K562 (cell line): ENCODE results near the gene C11orf52. TPM values are rescaled to one million over a fixed set of nuclear protein-coding genes. Genes with fewer than 3 reads are reported as not detected.

Experiments
- ATAC-seq: fragments of 200-7000 bp; cut with Tn5 transposase; 3 replicates; pipeline ENCODE4 v1.9.1; 2020; ENCODE audit warnings: moderate library complexity
- BruUV-seq: library from RNA; stranded (reverse); fragments of 400-500 nt; replicated peaks from 2 replicates; lab custom pipeline; 2021; lab: Mats Ljungman, UMichigan
- CTCF ChIA-PET: fragments of 300-600 bp; formaldehyde crosslinking; extraction: SDS; loops from one replicate; lab custom pipeline; 2021; ENCODE audit warnings: low intra/inter-chr PET ratio; lab: Yijun Ruan, JAX
- POLR2A ChIA-PET: fragments of 300-600, 350-650 bp; sonication (Branson Sonifier 250); formaldehyde crosslinking; extraction: SDS; loops from one replicate; lab custom pipeline; 2021; ENCODE audit warnings: antibody characterized with exemption, inconsistent platforms; lab: Yijun Ruan, JAX
- DNase-seq, 4 experiments: peaks; one replicate each; pipeline versions ENCODE4 v3.0.0 to v3.0.0-alpha.2; 2011 to 2018; ENCODE audit warnings: low spot score in 3 of 4, mixed read lengths in 3 of 4; ENCODE audit errors: extremely low read depth in 1 of 4
- FAIRE-seq: peaks from 2 replicates; lab custom pipeline; 2011; peaks lifted over from hg19 to GRCh38; lab: Jason Lieb, UNC
- H2AFZ ChIP-seq: 2 replicates; pipeline ENCODE4 v1.6.0; 2011; ENCODE audit warnings: low read depth, low read length, control low read depth, inconsistent platforms
- H3K27ac ChIP-seq: fragments of 200-600 bp; 3 replicates; pipeline ENCODE4 v1.8.0; 2011; ENCODE audit warnings: low read depth, mild to moderate bottlenecking, control low read depth, inconsistent platforms, low read length, moderate library complexity, mixed read lengths; ENCODE audit errors: extremely low read depth
- H3K27me3 ChIP-seq, 2 experiments: fragments of 300-600 bp in 1 of 2; 2 replicates in 1 of 2; 3 replicates in 1 of 2; pipeline versions ENCODE4 v1.6.0 to v1.8.0; 2011; ENCODE audit warnings: inconsistent platforms in 2 of 2, low read length in 2 of 2, mild to moderate bottlenecking in 1 of 2, mixed read lengths in 1 of 2, moderate library complexity in 1 of 2; ENCODE audit not compliant: control insufficient read depth in 2 of 2, insufficient read depth in 2 of 2
- H3K36me3 ChIP-seq: fragments of 300-600 bp; 3 replicates; pipeline ENCODE4 v1.8.0; 2011; ENCODE audit warnings: mild to moderate bottlenecking, low read length, inconsistent platforms; ENCODE audit not compliant: control insufficient read depth, insufficient read depth
- H3K4me1 ChIP-seq, 2 experiments: fragments of 200-600 bp in 1 of 2; replicated peaks in 1 of 2; 2 replicates in 1 of 2; 3 replicates in 1 of 2; pipeline versions ENCODE4 v1.5.1 to v1.8.0; 2011; ENCODE audit warnings: inconsistent platforms in 2 of 2, low read length in 2 of 2, mild to moderate bottlenecking in 1 of 2, mixed read lengths in 1 of 2, moderate library complexity in 1 of 2; ENCODE audit not compliant: control insufficient read depth in 2 of 2, insufficient read depth in 2 of 2
- H3K4me2 ChIP-seq: 2 replicates; pipeline ENCODE4 v1.6.1; 2011; ENCODE audit warnings: low read length, control low read depth, inconsistent platforms, mixed read lengths; ENCODE audit not compliant: insufficient read depth
- H3K4me3 ChIP-seq: fragments of 200-600 bp; sonication (generic), shearing (Covaris generic); 2 replicates; pipeline ENCODE4 v1.5.1; 2016; ENCODE audit warnings: control low read depth, inconsistent platforms
- H3K79me2 ChIP-seq: fragments of 200-600 bp; 3 replicates; pipeline ENCODE4 v1.8.0; 2011; ENCODE audit warnings: low read length, inconsistent platforms; ENCODE audit not compliant: control insufficient read depth, insufficient read depth
- H3K9ac ChIP-seq, 2 experiments: 2 replicates each; pipeline versions ENCODE4 v1.6.0 to v1.6.1; 2011; ENCODE audit warnings: low read depth in 2 of 2, low read length in 2 of 2, control low read depth in 1 of 2, inconsistent platforms in 1 of 2, mild to moderate bottlenecking in 1 of 2, mixed read lengths in 1 of 2; ENCODE audit not compliant: insufficient read depth in 1 of 2
- H3K9me1 ChIP-seq: one replicate; pipeline ENCODE4 v1.6.0; 2011; ENCODE audit warnings: inconsistent platforms, mild to moderate bottlenecking, low read length, moderate library complexity; ENCODE audit not compliant: control insufficient read depth, insufficient read depth
- H3K9me3 ChIP-seq: replicated peaks from 2 replicates; pipeline ENCODE4 v1.5.1; 2011; ENCODE audit warnings: low read depth, low read length, inconsistent platforms; ENCODE audit not compliant: control insufficient read depth, insufficient read depth
- H4K20me1 ChIP-seq: replicated peaks from 2 replicates; pipeline ENCODE4 v1.6.1; 2011; ENCODE audit warnings: low read length, inconsistent platforms, mixed read lengths; ENCODE audit not compliant: control insufficient read depth, insufficient read depth
- ARID1B ChIP-seq: fragments of 450-650 bp; IDR thresholded peaks from 2 replicates; pipeline ENCODE4 v1.6.1; 2016; ENCODE audit warnings: antibody characterized with exemption, mild to moderate bottlenecking, inconsistent platforms
- ATF3 ChIP-seq, 2 experiments: fragments of 450-650 bp in 1 of 2; sonication (generic) in 1 of 2; formaldehyde crosslinking in 1 of 2; IDR thresholded peaks in 1 of 2; conservative IDR thresholded peaks in 1 of 2; 2 replicates each; pipeline versions ENCODE4 v1.6.1 to v1.8.1; 2016 to 2023; ENCODE audit warnings: mild to moderate bottlenecking in 2 of 2, moderate library complexity in 2 of 2, inconsistent platforms in 1 of 2, missing genetic modification reagents in 1 of 2
- CBFA2T2 ChIP-seq: fragments of 450-650 bp; conservative IDR thresholded peaks from 2 replicates; pipeline ENCODE4 v1.6.1; 2017; ENCODE audit warnings: mild to moderate bottlenecking
- CBFA2T3 ChIP-seq: fragments of 450-650 bp; IDR thresholded peaks from 2 replicates; pipeline ENCODE4 v1.6.1; 2017
- CHCHD3 ChIP-seq: fragments of 250-450 bp; sonication (Bioruptor Pico); IDR thresholded peaks from 2 replicates; pipeline ENCODE4 v2.1.2; 2022; ENCODE audit warnings: mild to moderate bottlenecking
- DPF2 ChIP-seq: fragments of 450-650 bp; IDR thresholded peaks from 2 replicates; pipeline ENCODE4 v1.6.1; 2016
- EGR1 ChIP-seq: fragments of 450-650 bp; conservative IDR thresholded peaks from 2 replicates; pipeline ENCODE4 v1.6.1; 2017; ENCODE audit warnings: mild to moderate bottlenecking
- ETV6 ChIP-seq, 3 experiments: fragments of 150-350 bp in 1 of 3; sonication (generic) in 1 of 3; formaldehyde crosslinking in 1 of 3; IDR thresholded peaks; 2 replicates each; pipeline versions ENCODE4 v1.6.1 to v1.8.0; 2014 to 2022; ENCODE audit warnings: borderline replicate concordance in 2 of 3, low read depth in 2 of 3, antibody characterized with exemption in 1 of 3, low read length in 1 of 3, mild to moderate bottlenecking in 1 of 3, missing genetic modification reagents in 1 of 3
- GABPB2 ChIP-seq: fragments of 250-450 bp; sonication (Bioruptor Pico); conservative IDR thresholded peaks from 2 replicates; pipeline ENCODE4 v1.5.1; 2021; ENCODE audit warnings: mild to moderate bottlenecking
- HDAC1 ChIP-seq, 2 experiments: fragments of 450-650 bp; IDR thresholded peaks; 2 replicates each; pipeline ENCODE4 v1.6.1; 2016 to 2017; ENCODE audit warnings: inconsistent platforms in 1 of 2, mild to moderate bottlenecking in 1 of 2, moderate library complexity in 1 of 2
- MCM2 ChIP-seq: fragments of 450-650 bp; IDR thresholded peaks from 2 replicates; pipeline ENCODE4 v1.6.1; 2017; ENCODE audit warnings: low read depth, mild to moderate bottlenecking
- NFIC ChIP-seq: fragments of 450-650 bp; IDR thresholded peaks from 2 replicates; pipeline ENCODE4 v1.6.1; 2017; ENCODE audit warnings: mild to moderate bottlenecking, inconsistent platforms
- TAL1 ChIP-seq: fragments of 450-650 bp; IDR thresholded peaks from 2 replicates; pipeline ENCODE4 v1.6.1; 2016; ENCODE audit warnings: mild to moderate bottlenecking
- TCF3 ChIP-seq: sonication (generic); formaldehyde crosslinking; IDR thresholded peaks from 2 replicates; pipeline ENCODE4 v1.4.0; 2020; ENCODE audit warnings: mild to moderate bottlenecking, missing genetic modification reagents
- ZBTB7A ChIP-seq: IDR thresholded peaks from 2 replicates; pipeline ENCODE4 v1.6.1; 2011; ENCODE audit warnings: low read depth, mild to moderate bottlenecking, low read length, moderate library complexity, borderline replicate concordance; ENCODE audit not compliant: control insufficient read depth
- ZNF740 ChIP-seq, 3 experiments: fragments of 200-800 bp in 1 of 3; sonication (Bioruptor generic) in 1 of 3; sonication (generic) in 1 of 3; formaldehyde crosslinking in 1 of 3; IDR thresholded peaks; 2 replicates each; pipeline versions ENCODE4 v1.6.1 to v1.8.0; 2016 to 2022; ENCODE audit warnings: mild to moderate bottlenecking in 2 of 3, missing compliant biosample characterization in 2 of 3, missing genetic modification characterization in 2 of 3, missing genetic modification reagents in 1 of 3
- WGBS: fragments of 100-300 bp; shearing (Covaris generic); methylation state at CpG from one replicate; pipeline ENCODE4 v1.1.6; 2016; ENCODE audit warnings: low coverage, mixed read lengths; ENCODE audit not compliant: insufficient coverage; ENCODE audit errors: missing lambda C conversion rate; 5-methylcytosine and 5-hydroxymethylcytosine counted together
- in situ Hi-C: fragments of 300-500 bp; cut with MboI; formaldehyde crosslinking; loops from 4 replicates; pipeline ENCODE4 v1.15.0; 2018; ENCODE audit warnings: inconsistent platforms, mixed read lengths
- intact Hi-C: fragments of 100-400 bp; cut with micrococcal nuclease; formaldehyde crosslinking; loops from 2 replicates; pipeline ENCODE4 v1.14.2; 2022
- polyA plus RNA-seq, 8 experiments: library from polyadenylated mRNA; depleted of rRNA in 4 of 8; stranded (reverse) in 5 of 8; unstranded in 3 of 8; fragments of >200 nt; fragmentation: Nextera tagmentation in 2 of 8; fragmentation: Illumina TruSeq in 1 of 8; extraction: Ambion mirVana in 2 of 8; extraction: Trizol in 1 of 8; gene quantifications; 2 replicates each; pipeline versions ENCODE4 v1.2.1 to v1.2.3, GENCODE V29; 2011 to 2014; ENCODE audit warnings: inconsistent platforms in 1 of 8, missing spikeins in 1 of 8
- total RNA-seq, 7 experiments: library from RNA; depleted of rRNA in 6 of 7; stranded (reverse); fragments of >200 nt in 6 of 7; fragmentation: Illumina TruSeq in 2 of 7; extraction: Trizol in 2 of 7; gene quantifications; 2 replicates each; pipeline versions ENCODE4 v1.2.1 to v1.2.3, GENCODE V29; 2011 to 2021; ENCODE audit warnings: low replicate concordance in 1 of 7

C11orf52 gene
- total and polyA plus RNA-seq, 9 of the 15 experiments (the other 6 are each of a cell fraction or from before 2014, with no cell fraction given): 0.29 to 2.9 (median 1.0) TPM

- intact Hi-C loops: no loop called here
- ATAC-seq (peak; percentile 48), DNase-seq (peak in 1 of 4 experiments; percentile 56), FAIRE-seq (peak; percentile 63)
- in situ Hi-C loops: no loop called here
- WGBS: 17% methylated on average over 7 of the region's 7 CpGs
- H3K9ac ChIP-seq: peak overlapping the region in 1 of 2 experiments; percentile 52; a peak in 1 of 4 replicates
- H4K20me1 ChIP-seq: no peaks in the 10 kb centered on the region
- peak overlapping the region; percentile 46 for H3K4me2 ChIP-seq
- no TSS peak for BruUV-seq
- H3K27ac ChIP-seq: peak overlapping the region; percentile 30; the same call in 1 of the 3 replicates
- ChIA-PET POLR2A (interaction anchor here (1.1 kb wide), 1 partner anchor 78 kb away, joined by 4 read pairs; the partner anchor contains the start of gene ALG9), CTCF (no interaction called here)
- H3K27me3 ChIP-seq: no peaks in the 10 kb centered on the region
- no peak overlapping the region for H3K4me3 ChIP-seq
- H2AFZ ChIP-seq: peak overlapping the region; percentile 51; the same call in 1 of the 2 replicates
- no peaks in the 10 kb centered on the region for H3K9me1 ChIP-seq
- peaks cover 7 to 9% of the 10 kb centered on the region in 2 experiments for H3K4me1 ChIP-seq
- peak in 1 of 2 experiments; percentile 7; a peak in 1 of 4 replicates for TF ChIP-seq HDAC1 (IDR thresholded peaks at IDR 0.05)
- peak; percentile 70 for TF ChIP-seq CBFA2T3
- TF ChIP-seq TAL1: peak; percentile 30; the same call in 1 of the 2 replicates
- peak; percentile 18; the same call in 1 of the 2 replicates for TF ChIP-seq NFIC
- TF ChIP-seq TCF3 (CRISPR knock-in tag): peak; percentile 58; the same call in 1 of the 2 replicates
- peak; percentile 31 for TF ChIP-seq ARID1B
- peak; percentile 52 for TF ChIP-seq DPF2
- no peak for TF ChIP-seq ETV6 (IDR thresholded peaks at IDR 0.05; ENCODE audit: borderline replicate concordance in 1 of 2, low read depth in 2 of 2, low read length in 1 of 2)
- TF ChIP-seq ETV6 (CRISPR knock-in tag; IDR thresholded peaks at IDR 0.05; ENCODE audit: borderline replicate concordance): 0 out of 2 replicates have a peak, but pooled peaks have one; percentile 48
- TF ChIP-seq ZBTB7A: 0 out of 2 replicates have a peak, but pooled peaks have one; percentile 18
- TF ChIP-seq CBFA2T2: peak; percentile 58
- TF ChIP-seq ATF3 (IDR thresholded peaks at IDR 0.05): 0 out of 2 replicates have a peak, but pooled peaks have one; percentile 9
- TF ChIP-seq ATF3 (CRISPR knock-in tag; conservative IDR thresholded peaks at IDR 0.05): no peak
- no peak for TF ChIP-seq MCM2
- TF ChIP-seq EGR1: peak; percentile 90
- no peak for TF ChIP-seq GABPB2 (CRISPR knock-in tag)
- TF ChIP-seq ZNF740 (CRISPR knock-in tag; IDR thresholded peaks at IDR 0.05): no peak
- no peak for TF ChIP-seq ZNF740 (tag; IDR thresholded peaks at IDR 0.05)
- no peak for TF ChIP-seq CHCHD3 (CRISPR knock-in tag)
- H3K36me3 ChIP-seq: no peaks in the 10 kb centered on the region
- no peaks in the 10 kb centered on the region for H3K79me2 ChIP-seq
- H3K9me3 ChIP-seq: peaks cover 3% of the 10 kb centered on the region; the same call in 1 of the 2 replicates
Measured at GRCh38 chr11:111949519-111950426, 31.1 kb downstream of the C11orf52 start.
